T-helper 17 cell (primary cell): ENCODE measurements around the gene EVPL. TPM values are rescaled to one million over a fixed set of nuclear protein-coding genes. Genes with fewer than 3 reads are reported as not detected.

Source experiments
- ATAC-seq: fragments of 150-1000 bp; cut with Tn5 transposase; 2 replicates; pipeline ENCODE4 v1.10.0; 2021; ENCODE audit warnings: mild to moderate bottlenecking, moderate library complexity
- DNase-seq, 3 donors: peaks; one replicate each; pipeline versions ENCODE4 v3.0.0 to v3.0.0-alpha.2; 2020 to 2021
- H3K9me3 ChIP-seq: one replicate; pipeline ENCODE4 v1.7.0; 2013; ENCODE audit warnings: low read length, mild to moderate bottlenecking; ENCODE audit not compliant: control insufficient read depth, poor library complexity, severe bottlenecking
- H3K27ac Mint-ChIP-seq: one replicate; pipeline ENCODE4 v1.8.0; 2022; ENCODE audit warnings: mild to moderate bottlenecking, moderate library complexity, mixed read lengths
- H3K27me3 Mint-ChIP-seq: one replicate; pipeline ENCODE4 v1.8.0; 2022; ENCODE audit warnings: mixed read lengths
- H3K36me3 Mint-ChIP-seq: one replicate; pipeline ENCODE4 v1.8.0; 2022; ENCODE audit warnings: low read depth, mixed read lengths
- H3K4me1 Mint-ChIP-seq: one replicate; pipeline ENCODE4 v1.8.0; 2022; ENCODE audit warnings: mild to moderate bottlenecking, mixed read lengths
- H3K4me3 Mint-ChIP-seq: one replicate; pipeline ENCODE4 v1.8.0; 2022; ENCODE audit warnings: mild to moderate bottlenecking, moderate library complexity, mixed read lengths
- total RNA-seq, 4 donors: library from RNA in 2 of 4; stranded (reverse) in 2 of 4; gene quantifications; one replicate each; pipeline ENCODE4 v1.2.3 and lab custom pipeline; 2022 to 2026

The EVPL gene
- total RNA-seq, 2 donors from 2014 or later, result 0.05 to 0.68 TPM

- DNase-seq, result no peak
These were observed 7.2 kb downstream of the EVPL start for GRCh38 chr17:76019833-76020467.

DNA sequence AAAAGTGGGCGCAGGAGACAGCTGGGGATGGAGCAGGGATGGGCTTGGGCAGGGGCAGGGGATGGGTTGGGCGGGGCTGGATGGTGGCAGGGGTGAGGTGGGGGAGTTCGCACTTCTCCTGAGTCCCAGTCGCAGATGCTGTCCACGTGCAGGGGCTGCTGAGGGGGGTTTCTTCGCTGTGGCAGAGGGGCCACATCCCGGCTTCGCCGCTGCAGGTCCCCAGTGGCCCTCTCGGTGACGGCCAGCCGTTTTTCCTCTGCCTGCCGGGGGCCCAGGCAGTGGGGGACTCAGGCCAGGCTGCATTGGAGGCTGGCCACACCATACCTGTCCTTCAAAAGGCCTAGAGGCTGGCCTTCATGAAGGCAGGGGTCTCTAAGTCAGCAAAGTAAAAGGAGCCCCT, 8.3 kb downstream of the EVPL start:
- no peak for ATAC-seq
- Mint-ChIP-seq H3K27ac (no peak overlapping the region), H3K27me3 (no peaks in the 10 kb centered on the region), H3K4me3 (no peak overlapping the region), H3K4me1 (peaks cover 7% of the 10 kb centered on the region), H3K36me3 (no peaks in the 10 kb centered on the region)
- H3K9me3 ChIP-seq, result no peaks in the 10 kb centered on the region
- DNase-seq, result no peak

More at GRCh38 chr17:76019833-76020467, 7.2 kb downstream of the EVPL start:
- no peaks in the 10 kb centered on the region for H3K36me3 Mint-ChIP-seq
- peak overlapping the region; percentile 27 for H3K27ac Mint-ChIP-seq
- H3K27me3 Mint-ChIP-seq, result no peaks in the 10 kb centered on the region
- H3K9me3 ChIP-seq, result no peaks in the 10 kb centered on the region
- no peak for ATAC-seq
- peaks cover 2% of the 10 kb centered on the region for H3K4me1 Mint-ChIP-seq
- H3K4me3 Mint-ChIP-seq, result no peak overlapping the region

DNA sequence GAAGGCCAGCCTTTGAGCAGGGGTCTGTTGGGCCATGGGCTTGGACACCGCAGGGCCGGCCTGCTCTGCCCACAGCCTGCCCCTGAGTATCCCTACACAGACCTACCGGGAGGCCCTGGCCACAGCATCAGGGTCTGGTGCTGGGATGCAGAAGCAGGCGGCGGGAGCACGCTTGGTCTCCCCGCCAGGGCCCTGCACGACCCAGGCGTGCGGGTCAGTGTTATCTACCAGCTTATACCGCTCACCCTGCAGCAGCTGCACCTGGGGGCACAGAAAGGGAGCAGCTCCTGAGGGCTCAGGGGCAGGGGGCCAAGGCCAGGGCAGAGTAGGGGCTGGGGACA, 8.8 kb downstream of the EVPL start:
- H3K9me3 ChIP-seq, result no peaks in the 10 kb centered on the region
- H3K4me3 Mint-ChIP-seq, result no peak overlapping the region
- no peak overlapping the region for H3K27ac Mint-ChIP-seq
- H3K36me3 Mint-ChIP-seq, result no peaks in the 10 kb centered on the region
- DNase-seq (no peak), ATAC-seq (no peak)
- H3K27me3 Mint-ChIP-seq, result no peaks in the 10 kb centered on the region
- H3K4me1 Mint-ChIP-seq, result peaks cover 7% of the 10 kb centered on the region

DNA sequence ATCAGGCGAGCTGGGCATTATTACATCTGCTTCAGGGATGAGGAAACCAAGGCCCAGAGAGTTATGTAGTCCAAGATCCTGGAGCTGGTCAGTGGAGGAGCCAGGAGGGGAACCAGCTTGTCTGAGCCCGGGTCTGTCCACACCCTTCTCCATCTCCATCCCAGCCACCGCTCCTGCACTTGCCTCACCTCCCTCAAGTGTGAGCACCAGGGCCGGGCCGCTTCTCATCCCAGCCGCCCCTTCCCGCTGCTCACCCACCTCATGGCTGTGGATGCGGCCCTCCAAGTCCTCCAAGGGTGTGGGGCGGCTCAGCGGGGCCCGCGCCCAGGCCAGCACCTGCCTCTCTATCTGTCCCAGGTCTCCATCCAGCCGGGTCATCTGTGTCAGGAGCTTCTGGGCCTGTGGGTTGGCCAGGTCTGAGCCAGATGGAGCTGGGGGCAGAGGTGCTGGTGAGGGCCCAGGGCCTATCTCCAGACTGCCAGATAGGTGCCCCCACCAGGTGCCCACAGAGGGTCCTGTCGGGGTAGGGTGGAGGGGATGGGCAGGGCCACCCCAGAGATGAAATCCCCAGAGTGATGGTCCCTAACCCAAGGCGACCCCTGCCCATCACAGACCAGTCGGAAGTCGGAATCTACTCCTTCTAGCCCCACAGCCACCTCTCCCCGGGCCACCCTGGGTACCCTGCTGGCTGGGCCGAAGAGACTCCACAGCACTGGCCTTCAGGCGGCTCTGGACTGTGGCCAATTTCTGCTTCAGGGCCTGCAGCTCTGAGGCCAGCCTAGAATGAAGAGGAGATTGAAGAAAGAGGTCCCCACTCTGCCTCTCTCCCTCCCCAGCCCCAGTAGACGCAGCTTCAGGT, 9.4 kb downstream of the EVPL start:
- Mint-ChIP-seq H3K27me3 (no peaks in the 10 kb centered on the region), H3K27ac (no peak overlapping the region), H3K36me3 (no peaks in the 10 kb centered on the region), H3K4me3 (no peak overlapping the region), H3K4me1 (peaks cover 7% of the 10 kb centered on the region)
- DNase-seq, result no peak
- H3K9me3 ChIP-seq, result no peaks in the 10 kb centered on the region
- no peak for ATAC-seq

DNA sequence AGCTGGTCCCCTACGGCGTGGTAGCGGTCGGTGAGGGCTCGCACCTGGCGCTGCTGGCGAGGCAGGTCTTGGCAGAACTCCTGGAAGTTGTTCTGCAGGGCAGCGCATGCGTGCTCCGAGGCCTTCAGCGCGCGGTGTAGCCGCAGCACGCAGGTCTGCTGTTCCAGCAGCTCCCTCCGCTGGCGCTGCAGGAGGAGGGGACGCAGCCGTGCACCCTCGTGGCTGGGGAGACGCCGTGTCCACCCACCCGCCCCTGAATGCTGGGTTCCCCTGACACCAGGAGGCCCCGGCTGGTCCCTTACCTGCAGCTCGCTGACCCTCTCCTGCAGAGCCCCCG, 12.2 kb downstream of the EVPL start:
- H3K4me3 Mint-ChIP-seq, result no peak overlapping the region
- H3K9me3 ChIP-seq, result no peaks in the 10 kb centered on the region
- ATAC-seq, result no peak
- H3K27ac Mint-ChIP-seq, result no peak overlapping the region
- H3K27me3 Mint-ChIP-seq, result no peaks in the 10 kb centered on the region
- H3K36me3 Mint-ChIP-seq, result no peaks in the 10 kb centered on the region
- no peak for DNase-seq
- H3K4me1 Mint-ChIP-seq, result peaks cover 5% of the 10 kb centered on the region

DNA sequence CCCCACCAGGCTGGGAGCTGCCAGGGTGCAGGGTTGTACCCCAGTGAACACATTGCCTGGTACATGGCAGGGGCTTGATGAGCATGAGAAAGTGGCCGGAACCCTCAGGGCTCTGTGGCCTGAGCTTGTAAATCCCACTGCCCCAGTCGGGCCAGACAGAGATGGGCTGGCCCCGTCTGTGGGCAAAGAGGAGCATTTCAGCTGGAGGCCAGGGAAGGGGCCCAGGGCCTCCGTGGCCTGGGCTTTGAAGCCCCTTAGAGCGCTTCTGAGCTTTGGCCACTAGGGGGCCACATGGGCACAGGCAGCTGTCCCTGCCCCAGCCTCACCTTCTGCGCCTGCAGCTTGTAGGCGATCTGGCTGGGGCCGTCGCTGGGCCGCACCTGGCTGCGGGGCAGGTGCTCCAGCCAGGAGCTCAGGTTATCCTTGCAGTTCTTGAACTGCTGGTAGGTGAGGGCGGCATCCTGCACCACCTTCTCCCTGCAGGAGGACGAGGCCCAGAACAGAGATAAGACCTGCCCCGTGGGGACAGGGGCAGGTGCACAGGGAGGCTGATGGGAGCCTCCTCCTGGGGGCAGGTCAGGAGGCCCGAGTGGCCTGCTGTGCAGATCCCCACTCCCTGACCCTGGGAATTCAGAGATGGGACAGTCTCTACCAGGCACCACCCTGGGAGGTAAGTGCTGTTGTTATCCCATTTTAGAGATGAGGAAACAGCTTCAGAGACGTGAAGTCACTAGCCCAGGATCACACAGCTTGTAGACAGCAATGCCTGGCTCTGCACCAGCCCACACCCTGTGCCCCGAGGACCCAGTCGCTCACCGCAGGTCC, 12.8 kb downstream of the EVPL start:
- ATAC-seq (peak; percentile 98), DNase-seq (peak; percentile 63 to 67 (median 64))
- Mint-ChIP-seq H3K4me3 (no peak overlapping the region), H3K27ac (no peak overlapping the region), H3K4me1 (peaks cover 8% of the 10 kb centered on the region), H3K36me3 (no peaks in the 10 kb centered on the region), H3K27me3 (no peaks in the 10 kb centered on the region)
- H3K9me3 ChIP-seq, result no peaks in the 10 kb centered on the region

- H3K9me3 ChIP-seq, result no peaks in the 10 kb centered on the region
- H3K4me3 Mint-ChIP-seq, result no peak overlapping the region
- DNase-seq, result no peak
- H3K36me3 Mint-ChIP-seq, result no peaks in the 10 kb centered on the region
- H3K27me3 Mint-ChIP-seq, result no peaks in the 10 kb centered on the region
- peaks cover 8% of the 10 kb centered on the region for H3K4me1 Mint-ChIP-seq
- no peak for ATAC-seq
- no peak overlapping the region for H3K27ac Mint-ChIP-seq
These were observed 13.7 kb downstream of the EVPL start for GRCh38 chr17:76013377-76013932.

DNA sequence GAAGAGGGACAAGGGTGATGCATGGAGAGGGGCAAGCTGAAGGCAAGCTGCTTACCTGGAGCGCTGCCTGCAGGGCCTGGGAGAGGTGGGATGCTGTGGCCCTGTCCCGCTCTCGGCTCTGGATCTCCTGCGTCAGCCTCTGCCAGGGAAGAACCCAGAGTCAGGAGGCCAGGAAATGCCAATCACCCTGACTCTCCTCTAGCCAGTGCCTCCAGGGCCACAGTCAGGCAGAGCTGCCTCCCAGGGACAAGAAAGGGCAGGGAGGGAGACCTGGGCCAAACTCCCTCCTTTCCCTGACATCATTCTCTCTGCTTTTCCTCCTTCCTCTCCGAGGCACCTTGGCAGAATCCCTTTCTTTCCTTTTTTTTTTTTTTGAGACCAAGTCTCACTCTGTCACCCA, 15.2 kb downstream of the EVPL start:
- Mint-ChIP-seq H3K36me3 (no peaks in the 10 kb centered on the region), H3K4me3 (no peak overlapping the region), H3K27ac (no peak overlapping the region), H3K27me3 (no peaks in the 10 kb centered on the region), H3K4me1 (peaks cover 8% of the 10 kb centered on the region)
- DNase-seq (no peak), ATAC-seq (no peak)
- H3K9me3 ChIP-seq, result no peaks in the 10 kb centered on the region

GRCh38 chr17:76009969-76010661, 17.0 kb downstream of the EVPL start:
- no peaks in the 10 kb centered on the region for H3K27me3 Mint-ChIP-seq
- no peak overlapping the region for H3K4me3 Mint-ChIP-seq
- ATAC-seq (no peak), DNase-seq (no peak)
- no peaks in the 10 kb centered on the region for H3K9me3 ChIP-seq
- no peaks in the 10 kb centered on the region for H3K36me3 Mint-ChIP-seq
- H3K27ac Mint-ChIP-seq, result no peak overlapping the region
- H3K4me1 Mint-ChIP-seq, result peaks cover 15% of the 10 kb centered on the region

GRCh38 chr17:76009447-76009846, 17.7 kb downstream of the EVPL start:
- Mint-ChIP-seq H3K4me3 (no peak overlapping the region), H3K36me3 (no peaks in the 10 kb centered on the region), H3K27ac (no peak overlapping the region), H3K27me3 (no peaks in the 10 kb centered on the region), H3K4me1 (peaks cover 15% of the 10 kb centered on the region)
- DNase-seq (no peak), ATAC-seq (no peak)
- H3K9me3 ChIP-seq, result no peaks in the 10 kb centered on the region

GRCh38 chr17:76008630-76009425, 18.3 kb downstream of the EVPL start:
- Mint-ChIP-seq H3K27me3 (no peaks in the 10 kb centered on the region), H3K27ac (no peak overlapping the region), H3K36me3 (no peaks in the 10 kb centered on the region), H3K4me3 (no peak overlapping the region), H3K4me1 (peaks cover 10% of the 10 kb centered on the region)
- ATAC-seq, result no peak
- DNase-seq, result no peak
- no peaks in the 10 kb centered on the region for H3K9me3 ChIP-seq

GRCh38 chr17:76008208-76008607, 18.9 kb downstream of the EVPL start:
- ATAC-seq, result no peak
- DNase-seq, result no peak
- no peaks in the 10 kb centered on the region for H3K36me3 Mint-ChIP-seq
- peaks cover 10% of the 10 kb centered on the region for H3K4me1 Mint-ChIP-seq
- no peak overlapping the region for H3K27ac Mint-ChIP-seq
- no peaks in the 10 kb centered on the region for H3K27me3 Mint-ChIP-seq
- H3K9me3 ChIP-seq, result no peaks in the 10 kb centered on the region
- H3K4me3 Mint-ChIP-seq, result no peak overlapping the region
